Heart left ventricle (tissue), 13 donors: ENCODE data around the gene CACNA1C.

Experiments
- CTCF ChIP-seq, 12 donors: fragments of 200-600 bp; sonication (generic) in 4 of 12; IDR thresholded peaks; one replicate each; pipeline versions ENCODE4 v1.5.0 to v1.8.0; 2018 to 2022; ENCODE audit warnings: antibody characterized with exemption in 12 of 12, mild to moderate bottlenecking in 5 of 12
- POLR2A ChIP-seq, 2 donors: fragments of 450-650 bp; IDR thresholded peaks; one replicate each; pipeline ENCODE4 v1.6.1; 2017; ENCODE audit warnings: antibody characterized with exemption in 2 of 2, mild to moderate bottlenecking in 2 of 2, moderate library complexity in 2 of 2
- donor health status: ischemic (EF 13 %, LVEDD 7.1; RV severe dilation, severe dysfunction).
- donor health status: DM: no; HTN: yes; CAD: no.
- donor health status: DM: no; HTN: no; CAD: no.
- donor health status: ischemic (EF 25% LVEDD 6.9; RV normal size, moderate dysfunction).
- donor health status: ischemic (EF 25% LVEDD 5.7; RV mildly dilated, moderate dysfunction).
- donor health status: ischemic (EF 35%, LVEDD 5.7; RV mildly dilated, moderate dysfunction).
- donor health status: nonischemic (EF 11% LVEDD 7.7; RV severe dilation, severe dysfunction).
- donor health status: DM: yes; HTN: yes; CAD: no.
- donor health status: PGD.
- donor health status: ischemic (EF 29% LVEDD 5.4; RV normal size, mild dysfunction).
- donor health status: nonischemic (EF 23%, LVEDD 6.1; RV moderate dilation, normal function).

- TF ChIP-seq CTCF (IDR thresholded peaks at IDR 0.05) (no peak), POLR2A (IDR thresholded peaks at IDR 0.05) (no peak)
These were observed 398.7 kb downstream of the CACNA1C start for GRCh38 chr12:2451497-2451896.
